ENCODE measurements around the gene BANP.
A peak's percentile ranks its signal among the peaks of the same experiment; 100 is the strongest.
"Not testable (repeated sequence)": the region's sequence is repeated elsewhere in the genome, so short reads cannot be mapped to it uniquely, and the experiment has no call there.

Gene BANP

DNA sequence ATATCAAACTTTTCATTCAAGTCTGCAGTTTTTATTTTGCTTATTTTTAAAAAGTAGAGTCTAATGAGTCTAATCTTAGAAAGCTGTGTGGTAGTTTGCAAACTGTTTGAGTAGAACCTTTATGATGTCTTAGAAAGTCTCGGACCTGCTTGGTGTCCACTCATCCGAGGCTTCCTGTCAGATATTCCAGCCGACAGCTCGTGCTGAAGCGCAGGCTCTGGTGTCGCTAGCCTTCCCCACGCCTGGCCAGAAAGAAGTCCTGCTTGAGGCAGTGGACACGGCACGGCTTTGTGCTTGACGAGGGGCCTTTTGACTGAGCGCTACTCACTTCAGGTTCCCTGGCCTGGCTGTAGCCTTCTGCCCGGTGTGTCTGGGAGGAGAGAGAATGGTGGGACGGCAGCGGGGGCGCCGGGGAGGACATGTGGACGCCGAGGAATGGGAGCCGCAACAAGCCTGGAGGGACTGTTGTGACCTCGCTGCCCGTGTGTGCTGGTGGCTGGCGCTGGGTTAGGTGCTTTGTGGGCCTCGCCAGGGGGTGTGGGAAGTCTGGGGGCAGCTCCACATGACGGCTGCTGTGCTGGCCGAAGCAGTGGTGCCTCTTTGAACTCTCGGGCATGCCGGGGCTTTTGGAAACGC, 33.5 kb downstream of the BANP start:
- Histone ChIP-seq H3K27me3 (replicated peaks) (no peaks in the 10 kb centered on the region), H3K36me3 (replicated peaks) (peaks cover 12% of the 10 kb centered on the region), H3K4me3 (ENCODE audit: low read depth, low read length) (no peak overlapping the region), H3K27ac (no peak overlapping the region)
- TF ChIP-seq CTCF (IDR thresholded peaks at IDR 0.05; ENCODE audit: low read depth, low read length, missing control alignments): no peak
- DNase-seq: no peak
- in situ Hi-C loops (cut with HindIII; ENCODE audit: low pct_ligation_motif_present, low sequenced_read_pairs): no loop called here

DNA sequence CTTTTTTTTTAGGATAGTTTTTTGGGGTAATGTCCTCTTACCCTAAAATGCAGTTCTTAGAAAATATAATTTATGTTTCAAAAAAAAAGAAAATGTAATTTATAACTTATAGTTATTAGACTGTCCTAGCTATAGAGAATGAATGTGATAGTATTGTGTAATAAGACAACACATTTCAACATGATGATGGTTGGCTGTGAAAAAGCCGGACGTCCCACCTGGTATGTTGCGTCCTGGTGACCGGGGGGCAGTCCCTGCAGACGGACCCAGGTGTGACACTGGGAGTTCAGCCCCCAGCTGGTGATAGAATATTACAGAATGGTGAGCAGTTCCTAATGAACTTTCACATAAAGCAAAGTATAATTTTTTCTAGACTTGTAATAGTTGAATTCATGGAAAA, 34.3 kb downstream of the BANP start:
- H3K27me3 ChIP-seq (replicated peaks); DNase-seq; in situ Hi-C loops (cut with HindIII; ENCODE audit: low pct_ligation_motif_present, low sequenced_read_pairs); H3K4me3 ChIP-seq (ENCODE audit: low read depth, low read length); H3K27ac ChIP-seq: not testable (repeated sequence)
- peaks cover 12% of the 10 kb centered on the region for H3K36me3 ChIP-seq (replicated peaks)

GRCh38 chr16:87986361-87986849, 35.2 kb downstream of the BANP start:
- Histone ChIP-seq H3K27ac (peak overlapping the region; percentile 61), H3K36me3 (replicated peaks) (peaks cover 16% of the 10 kb centered on the region)
- in situ Hi-C loops (cut with HindIII; ENCODE audit: low pct_ligation_motif_present, low sequenced_read_pairs); H3K27me3 ChIP-seq (replicated peaks); H3K4me3 ChIP-seq (ENCODE audit: low read depth, low read length): not testable (repeated sequence)
- peak; percentile 81 for DNase-seq
- peak; percentile 36 for TF ChIP-seq CTCF (IDR thresholded peaks at IDR 0.05; ENCODE audit: low read depth, low read length, missing control alignments)

DNA sequence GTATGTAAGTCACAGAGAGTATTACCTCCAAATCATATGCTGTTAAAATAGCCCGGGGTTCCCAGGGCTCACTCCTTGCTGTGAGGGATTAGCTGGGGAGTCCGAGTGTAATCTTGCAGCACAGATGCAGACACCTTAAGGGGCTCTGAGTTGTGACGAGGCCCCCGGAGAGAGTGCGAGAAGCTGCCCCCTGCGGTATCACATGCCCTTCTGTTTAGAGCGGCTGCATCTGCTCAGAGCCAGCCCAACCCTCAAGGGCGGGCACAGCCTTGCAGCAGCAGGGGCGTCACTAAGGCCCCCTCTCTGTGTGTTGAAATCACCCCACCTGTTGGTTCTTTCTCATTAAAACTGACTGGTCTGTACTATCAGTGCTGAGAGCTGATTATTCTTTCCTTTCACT, 37.4 kb downstream of the BANP start:
- H3K36me3 ChIP-seq (replicated peaks): peaks cover 10% of the 10 kb centered on the region
- H3K4me3 ChIP-seq (ENCODE audit: low read depth, low read length); DNase-seq; in situ Hi-C loops (cut with HindIII; ENCODE audit: low pct_ligation_motif_present, low sequenced_read_pairs); H3K27ac ChIP-seq; H3K27me3 ChIP-seq (replicated peaks): not testable (repeated sequence)

GRCh38 chr16:87990254-87990653, 39.0 kb downstream of the BANP start:
- H3K27me3 ChIP-seq (replicated peaks); in situ Hi-C loops (cut with HindIII; ENCODE audit: low pct_ligation_motif_present, low sequenced_read_pairs); H3K27ac ChIP-seq; DNase-seq; H3K36me3 ChIP-seq (replicated peaks); H3K4me3 ChIP-seq (ENCODE audit: low read depth, low read length): not testable (repeated sequence)

GRCh38 chr16:87992142-87992541, 40.9 kb downstream of the BANP start:
- H3K27me3 ChIP-seq (replicated peaks); H3K4me3 ChIP-seq (ENCODE audit: low read depth, low read length); DNase-seq; H3K36me3 ChIP-seq (replicated peaks); in situ Hi-C loops (cut with HindIII; ENCODE audit: low pct_ligation_motif_present, low sequenced_read_pairs); H3K27ac ChIP-seq: not testable (repeated sequence)

- Histone ChIP-seq H3K27me3 (replicated peaks) (no peaks in the 10 kb centered on the region), H3K27ac (no peak overlapping the region), H3K36me3 (replicated peaks) (peaks cover 5% of the 10 kb centered on the region), H3K4me3 (ENCODE audit: low read depth, low read length) (no peak overlapping the region)
- TF ChIP-seq CTCF (IDR thresholded peaks at IDR 0.05; ENCODE audit: low read depth, low read length, missing control alignments): no peak
- DNase-seq: no peak
- in situ Hi-C loops (cut with HindIII; ENCODE audit: low pct_ligation_motif_present, low sequenced_read_pairs): no loop called here
Observed at GRCh38 chr16:87993901-87994300, 42.7 kb downstream of the BANP start.

GRCh38 chr16:87995644-87996043, 44.4 kb downstream of the BANP start:
- TF ChIP-seq CTCF (IDR thresholded peaks at IDR 0.05; ENCODE audit: low read depth, low read length, missing control alignments): no peak
- no peak overlapping the region for H3K27ac ChIP-seq
- in situ Hi-C loops (cut with HindIII; ENCODE audit: low pct_ligation_motif_present, low sequenced_read_pairs): no loop called here

More at GRCh38 chr16:87995644-87996043, 44.4 kb downstream of the BANP start:
- H3K27me3 ChIP-seq (replicated peaks): no peaks in the 10 kb centered on the region
- DNase-seq: no peak
- peaks cover 3% of the 10 kb centered on the region for H3K36me3 ChIP-seq (replicated peaks)
- H3K4me3 ChIP-seq (ENCODE audit: low read depth, low read length): no peak overlapping the region
